ENCODE data around the gene NDST1. TPM values are rescaled to one million over a fixed set of nuclear protein-coding genes. Genes with fewer than 3 reads are reported as not detected.
A peak's percentile ranks its signal among the peaks of the same experiment; 100 is the strongest.
"Not testable (repeated sequence)": the region's sequence is repeated elsewhere in the genome, so short reads cannot be mapped to it uniquely, and the experiment has no call there.

NDST1 gene
- polyA plus RNA-seq, 1 donor from 2014 or later = 3.1 TPM

DNA sequence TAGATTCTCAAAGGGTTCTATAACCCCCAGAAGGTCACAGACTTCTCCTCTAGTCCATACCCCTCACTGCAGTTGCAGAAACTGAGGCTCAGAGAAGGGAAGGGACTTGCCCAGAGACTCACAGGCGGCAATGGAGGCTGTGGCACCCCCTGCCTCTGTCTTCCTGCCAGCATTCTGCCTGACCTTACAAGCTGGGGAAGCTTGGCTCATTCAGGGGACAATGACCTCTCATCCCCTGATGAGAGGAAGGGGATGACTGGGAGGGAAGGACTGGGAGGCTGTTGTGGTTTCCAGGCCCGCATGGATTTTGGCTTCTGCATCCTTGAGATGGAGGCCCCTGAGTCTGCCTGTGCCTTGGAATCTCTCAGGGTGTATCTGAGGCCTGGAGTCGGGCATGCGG lies 897 bp downstream of the NDST1 start:
- no peaks in the 10 kb centered on the region for H3K9me3 Mint-ChIP-seq
- peaks cover 0 to 6% (median 2%) of the 10 kb centered on the region in 3 donors for H3K4me1 Mint-ChIP-seq
- no peak overlapping the region for H3K27ac Mint-ChIP-seq
- peaks cover 3% of the 10 kb centered on the region for H3K36me3 Mint-ChIP-seq
- H3K4me3 Mint-ChIP-seq = peak overlapping the region in 1 of 4 donors; percentile 28
- H3K27me3 Mint-ChIP-seq = no peaks in the 10 kb centered on the region

DNA sequence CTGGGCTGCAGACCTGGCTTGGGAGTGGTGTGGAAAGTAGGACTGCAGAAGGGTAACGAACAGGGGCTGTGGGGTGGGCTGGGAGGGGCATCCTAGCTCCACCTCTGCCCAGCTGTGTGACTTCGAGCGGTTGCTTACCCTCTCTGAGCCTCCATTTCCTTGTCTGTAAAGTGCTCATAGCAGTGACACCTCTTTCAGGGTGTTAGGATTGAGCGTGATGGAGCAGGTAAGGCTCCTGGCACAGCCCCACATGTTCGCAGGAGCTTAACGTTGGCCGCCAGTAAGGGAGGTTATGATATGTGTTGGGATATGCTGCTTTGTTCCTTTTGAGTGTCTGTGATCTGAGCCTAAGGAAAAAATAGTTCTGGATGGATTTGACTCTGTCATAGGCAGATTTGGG lies 2.1 kb downstream of the NDST1 start:
- Mint-ChIP-seq H3K27ac (no peak overlapping the region), H3K4me3 (no peak overlapping the region), H3K27me3 (no peaks in the 10 kb centered on the region), H3K9me3 (no peaks in the 10 kb centered on the region), H3K4me1 (peaks cover 0 to 6% (median 2%) of the 10 kb centered on the region in 3 donors), H3K36me3 (peaks cover 3% of the 10 kb centered on the region)

DNA sequence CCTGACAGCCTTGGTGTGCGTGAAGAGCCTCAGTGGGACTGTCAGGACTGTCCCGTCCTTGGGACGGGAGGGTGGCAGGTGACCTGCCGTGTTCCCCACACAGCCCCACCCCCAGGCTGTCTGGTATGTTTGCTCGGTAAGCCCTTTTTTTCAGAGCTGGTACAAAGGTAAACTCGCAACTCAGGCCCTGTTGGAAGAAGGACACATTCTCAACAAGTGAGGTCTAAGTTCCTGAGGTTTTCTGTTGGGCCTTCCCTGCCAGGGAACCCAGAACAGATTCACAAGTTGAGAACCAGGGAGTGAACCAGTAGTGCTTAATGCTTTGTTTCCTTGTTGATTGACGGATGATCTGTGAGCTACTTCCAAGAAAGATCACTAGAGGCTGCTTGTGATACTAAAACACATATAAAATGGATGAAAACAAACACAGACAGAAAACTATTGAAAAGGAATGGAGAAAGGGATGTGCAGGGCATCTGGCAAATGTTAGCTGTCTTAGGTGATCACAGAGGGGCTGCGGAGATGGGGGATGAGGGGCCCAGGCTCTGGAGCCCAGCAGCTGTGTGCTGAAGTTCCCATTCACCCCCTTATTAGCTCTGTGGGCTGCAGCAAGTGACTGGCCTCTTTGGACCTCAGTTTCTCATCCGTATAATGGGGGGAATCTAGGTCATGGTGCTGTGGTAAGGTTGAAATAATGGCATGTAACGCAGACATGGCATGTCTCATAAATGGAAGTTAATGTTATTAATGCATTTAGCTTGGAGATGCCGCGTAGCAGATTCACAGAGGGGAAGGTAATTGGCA lies 2.7 kb downstream of the NDST1 start:
- H3K4me1 Mint-ChIP-seq = peaks cover 0 to 6% (median 2%) of the 10 kb centered on the region in 3 donors
- H3K9me3 Mint-ChIP-seq = no peaks in the 10 kb centered on the region
- H3K27me3 Mint-ChIP-seq = no peaks in the 10 kb centered on the region
- H3K27ac Mint-ChIP-seq = no peak overlapping the region
- H3K36me3 Mint-ChIP-seq = peaks cover 3% of the 10 kb centered on the region
- no peak overlapping the region for H3K4me3 Mint-ChIP-seq

DNA sequence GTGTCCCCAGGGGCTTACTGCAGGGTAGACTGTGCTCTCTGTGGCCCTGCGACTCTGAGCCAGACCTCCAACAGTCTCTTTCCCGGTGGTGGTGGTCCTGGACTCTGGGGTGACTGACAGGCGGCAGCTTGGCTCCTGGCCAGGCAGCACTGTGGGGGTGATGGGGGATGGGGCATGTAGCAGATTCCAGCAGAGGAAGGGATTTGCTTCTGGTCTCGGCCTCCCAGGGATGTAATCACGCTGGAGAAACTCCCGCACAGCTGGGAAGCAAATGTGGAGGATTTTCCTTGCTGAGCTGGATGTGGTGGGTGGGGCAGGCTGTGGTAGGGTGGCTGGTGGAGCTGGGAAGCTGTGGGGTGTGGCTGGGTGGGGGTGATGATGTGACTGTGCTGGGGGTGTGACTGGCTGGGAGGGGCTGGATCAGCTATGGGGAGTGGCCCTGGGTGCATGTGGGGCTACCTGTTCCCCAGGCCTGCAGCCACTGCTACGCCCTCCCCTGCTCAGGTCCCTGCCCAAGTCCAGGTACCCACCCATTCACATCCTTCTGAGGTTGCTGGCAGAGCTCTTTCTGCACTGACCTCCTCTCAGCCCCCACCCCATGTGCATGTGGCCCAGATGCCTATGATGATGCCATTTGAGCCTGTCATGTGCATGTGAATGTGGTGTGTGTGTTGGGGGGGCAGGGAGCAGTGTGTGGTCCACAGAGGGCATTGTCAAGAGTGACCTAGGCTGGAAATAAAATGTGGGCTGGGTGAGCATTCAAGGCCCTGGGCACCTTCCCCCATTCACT lies 3.8 kb downstream of the NDST1 start:
- Mint-ChIP-seq H3K9me3 (no peaks in the 10 kb centered on the region), H3K4me3 (no peak overlapping the region), H3K27ac (no peak overlapping the region), H3K4me1 (peaks cover 0 to 6% (median 4%) of the 10 kb centered on the region in 3 donors), H3K36me3 (peaks cover 3% of the 10 kb centered on the region), H3K27me3 (no peaks in the 10 kb centered on the region)

DNA sequence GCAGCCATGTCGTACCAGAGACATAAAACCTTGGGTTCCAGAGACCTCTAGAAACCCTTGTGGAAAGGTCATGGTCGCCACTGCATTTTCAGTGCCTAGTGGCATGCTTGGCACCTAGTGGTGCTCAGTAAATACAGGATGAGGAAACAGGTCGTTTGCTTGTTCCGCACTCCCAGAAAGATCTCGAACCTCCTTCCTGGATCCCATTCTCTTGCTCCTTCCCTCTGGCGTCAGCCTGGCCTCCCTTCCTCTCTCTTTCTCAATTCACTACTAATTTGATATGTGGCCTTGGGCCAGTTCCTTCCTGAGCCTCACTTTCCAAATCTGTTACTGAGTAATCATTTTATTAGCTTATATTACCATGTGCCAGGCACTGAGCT lies 4.4 kb downstream of the NDST1 start:
- Mint-ChIP-seq H3K4me3 (no peak overlapping the region), H3K27me3 (no peaks in the 10 kb centered on the region), H3K9me3 (no peaks in the 10 kb centered on the region), H3K36me3 (peaks cover 3% of the 10 kb centered on the region), H3K27ac (no peak overlapping the region), H3K4me1 (peaks cover 0 to 6% (median 4%) of the 10 kb centered on the region in 3 donors)

DNA sequence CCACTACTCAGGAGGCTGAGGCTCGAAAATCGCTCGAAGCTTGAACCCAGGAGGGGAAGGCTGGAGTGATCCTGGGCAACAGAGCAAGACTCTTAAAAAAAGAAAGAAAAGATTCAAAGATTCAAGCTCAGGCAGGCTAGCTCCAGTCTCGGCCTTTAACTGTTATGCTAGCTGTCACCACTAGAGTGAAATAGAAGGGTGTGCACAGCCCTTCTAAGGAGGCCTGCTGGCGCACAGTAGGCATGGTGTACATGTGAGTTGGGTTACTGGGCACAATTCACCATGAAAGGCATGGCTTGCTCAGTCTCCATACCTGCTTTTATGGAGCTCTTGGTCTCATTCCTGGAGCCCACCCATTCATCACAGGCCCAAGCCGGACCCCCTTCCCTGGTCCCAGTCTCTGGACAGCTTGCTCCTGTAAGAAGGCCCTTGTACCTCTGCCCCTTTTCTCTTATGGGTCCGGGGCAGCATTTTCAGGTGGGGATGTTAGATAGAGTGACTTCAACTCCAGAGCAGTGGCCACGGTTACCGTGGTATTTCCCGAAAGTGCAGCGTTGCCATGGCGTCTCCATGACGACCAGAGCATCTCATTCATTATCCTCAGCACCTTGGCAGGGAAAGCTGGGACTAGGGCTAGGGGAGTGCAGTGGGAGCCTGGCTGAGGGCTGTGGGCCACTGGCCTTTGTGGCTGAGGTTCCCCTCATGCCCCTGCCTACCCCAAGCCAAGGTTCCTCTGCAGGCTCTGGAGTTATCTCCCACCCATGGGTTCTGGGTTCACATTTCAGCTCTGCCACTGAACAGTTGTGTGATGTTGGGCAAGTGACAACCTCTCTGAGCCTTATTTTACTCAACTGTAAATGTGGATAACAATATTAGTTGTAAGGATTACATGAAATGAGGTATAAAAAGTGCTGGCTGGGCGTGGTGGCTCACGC lies 5.7 kb downstream of the NDST1 start:
- Mint-ChIP-seq H3K4me3 (no peak overlapping the region), H3K27me3 (no peaks in the 10 kb centered on the region), H3K36me3 (peaks cover 4% of the 10 kb centered on the region), H3K4me1 (peaks cover 0 to 11% (median 4%) of the 10 kb centered on the region in 3 donors), H3K27ac (no peak overlapping the region), H3K9me3 (no peaks in the 10 kb centered on the region)

DNA sequence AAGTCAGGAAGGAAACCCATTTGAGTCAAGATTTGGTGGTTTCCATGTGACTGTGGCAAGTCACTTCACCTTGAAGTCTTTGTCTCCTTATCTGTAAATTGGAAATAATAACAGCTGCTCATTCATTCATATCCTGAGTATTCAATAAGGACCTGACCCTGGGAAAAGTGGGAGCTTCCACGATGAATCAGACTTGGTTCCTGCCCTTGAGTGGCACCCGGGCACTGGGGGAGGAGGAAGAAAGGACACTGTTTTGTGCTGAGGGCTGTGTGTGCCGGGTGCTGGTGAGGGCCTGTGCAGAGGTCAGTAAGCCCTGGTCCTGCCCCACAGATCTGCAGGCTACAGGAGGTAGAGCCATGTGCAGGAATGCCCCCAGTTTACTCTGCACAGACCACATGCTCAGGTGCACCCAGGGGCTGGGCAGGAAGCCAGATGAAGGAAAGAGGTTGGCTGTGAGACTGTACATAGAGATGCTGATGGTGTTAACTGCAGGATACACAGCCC lies 6.8 kb downstream of the NDST1 start:
- no peak overlapping the region for H3K4me3 Mint-ChIP-seq
- no peak overlapping the region for H3K27ac Mint-ChIP-seq

DNA sequence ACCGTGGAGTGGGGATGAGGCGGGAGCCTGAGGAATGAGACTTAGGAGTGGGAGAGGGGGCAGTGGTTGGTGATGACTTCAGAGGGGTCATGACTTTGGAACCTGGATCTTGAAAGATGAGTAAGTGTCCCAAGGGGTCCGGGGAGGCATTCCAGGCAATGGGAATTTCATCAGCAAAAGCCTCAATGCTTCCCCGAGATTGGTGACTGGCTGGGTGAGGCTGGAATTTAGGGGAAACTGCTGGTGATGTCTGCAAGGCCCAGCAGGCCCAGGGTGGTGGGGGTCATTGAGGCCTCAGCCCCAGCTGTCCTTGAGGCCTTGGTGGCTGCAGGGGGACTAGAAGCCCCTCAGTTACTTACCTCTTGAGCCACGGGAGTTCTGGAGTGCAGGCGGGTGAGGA lies 7.5 kb downstream of the NDST1 start:
- Mint-ChIP-seq H3K36me3 (peaks cover 4% of the 10 kb centered on the region), H3K27ac (no peak overlapping the region), H3K27me3 (no peaks in the 10 kb centered on the region), H3K4me1 (peaks cover 0 to 12% (median 4%) of the 10 kb centered on the region in 3 donors), H3K4me3 (no peak overlapping the region), H3K9me3 (no peaks in the 10 kb centered on the region)

More for the DNA sequence above, 6.8 kb downstream of the NDST1 start:
- Mint-ChIP-seq H3K36me3 (peaks cover 4% of the 10 kb centered on the region), H3K4me1 (peaks cover 0 to 12% (median 4%) of the 10 kb centered on the region in 3 donors), H3K27me3 (no peaks in the 10 kb centered on the region), H3K9me3 (no peaks in the 10 kb centered on the region)

DNA sequence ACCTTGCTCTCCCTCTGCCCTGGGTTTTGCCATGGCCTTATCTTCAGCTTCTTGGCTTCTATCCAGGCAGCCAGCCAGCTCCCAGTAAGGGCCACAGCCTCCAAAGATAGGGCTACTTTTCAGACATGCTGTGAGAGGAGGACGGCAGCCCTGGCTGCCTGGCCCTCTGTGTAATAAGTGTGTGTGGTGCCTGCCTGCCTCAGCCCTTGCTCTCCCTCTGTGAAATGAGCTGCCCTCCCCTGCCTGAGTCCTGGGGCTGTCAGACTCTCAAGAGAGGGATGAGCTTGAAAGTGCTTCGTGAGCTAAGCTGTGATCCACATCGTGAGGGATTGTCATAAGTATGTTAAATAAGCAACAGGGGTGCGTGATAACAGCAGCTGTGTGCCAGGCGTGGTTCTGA lies 8.1 kb downstream of the NDST1 start:
- no peak overlapping the region for H3K27ac Mint-ChIP-seq
- H3K4me3 Mint-ChIP-seq = no peak overlapping the region
- no peaks in the 10 kb centered on the region for H3K27me3 Mint-ChIP-seq
- H3K36me3 Mint-ChIP-seq = peaks cover 4% of the 10 kb centered on the region
- peaks cover 0 to 11% (median 4%) of the 10 kb centered on the region in 3 donors for H3K4me1 Mint-ChIP-seq
- no peaks in the 10 kb centered on the region for H3K9me3 Mint-ChIP-seq

DNA sequence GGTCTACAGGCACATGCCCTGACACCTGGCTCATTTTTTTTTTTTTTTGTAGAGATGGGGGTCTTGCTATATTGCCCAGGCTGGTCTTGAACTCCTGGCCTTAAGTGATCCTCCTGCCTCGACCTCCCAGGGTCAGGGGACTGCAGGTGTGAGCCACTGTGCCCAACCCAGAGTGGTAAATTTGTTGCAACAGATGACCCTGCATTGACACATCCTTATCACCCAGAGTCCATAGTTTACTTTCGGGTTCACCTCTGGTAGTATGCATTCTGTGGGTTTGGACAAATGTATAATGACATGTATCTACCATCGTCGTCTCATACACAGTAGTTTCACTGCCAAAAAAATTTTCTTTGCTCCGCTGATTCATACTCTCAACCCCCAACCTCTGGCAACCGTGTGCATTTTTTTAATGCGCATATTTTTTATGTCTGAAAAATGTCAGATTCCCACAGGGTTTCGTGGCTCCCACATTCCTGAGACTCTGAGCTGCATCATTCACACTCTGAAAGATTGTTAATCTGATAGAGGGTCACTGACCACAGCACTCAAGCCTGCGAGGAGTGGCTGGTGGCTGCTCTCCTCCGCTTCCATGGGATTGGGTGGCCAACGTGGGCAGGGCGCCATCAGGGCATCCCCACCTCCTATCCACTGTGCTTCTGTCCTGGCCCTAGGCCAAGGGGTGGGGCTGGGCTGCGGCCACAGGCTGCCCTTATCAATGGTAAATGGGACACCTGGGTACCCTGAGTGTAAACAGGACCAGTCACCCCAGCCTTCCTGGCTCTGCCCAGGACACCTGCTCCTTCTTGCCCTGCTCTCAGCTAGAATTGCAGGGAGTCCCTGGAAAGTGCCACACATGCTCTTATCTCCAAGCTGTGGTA lies 9.6 kb downstream of the NDST1 start:
- Mint-ChIP-seq H3K4me3 (no peak overlapping the region), H3K36me3 (peaks cover 5% of the 10 kb centered on the region), H3K9me3 (no peaks in the 10 kb centered on the region), H3K4me1 (peaks cover 0 to 6% (median 3%) of the 10 kb centered on the region in 3 donors), H3K27ac (peak overlapping the region in 1 of 3 donors; percentile 83), H3K27me3 (no peaks in the 10 kb centered on the region)

DNA sequence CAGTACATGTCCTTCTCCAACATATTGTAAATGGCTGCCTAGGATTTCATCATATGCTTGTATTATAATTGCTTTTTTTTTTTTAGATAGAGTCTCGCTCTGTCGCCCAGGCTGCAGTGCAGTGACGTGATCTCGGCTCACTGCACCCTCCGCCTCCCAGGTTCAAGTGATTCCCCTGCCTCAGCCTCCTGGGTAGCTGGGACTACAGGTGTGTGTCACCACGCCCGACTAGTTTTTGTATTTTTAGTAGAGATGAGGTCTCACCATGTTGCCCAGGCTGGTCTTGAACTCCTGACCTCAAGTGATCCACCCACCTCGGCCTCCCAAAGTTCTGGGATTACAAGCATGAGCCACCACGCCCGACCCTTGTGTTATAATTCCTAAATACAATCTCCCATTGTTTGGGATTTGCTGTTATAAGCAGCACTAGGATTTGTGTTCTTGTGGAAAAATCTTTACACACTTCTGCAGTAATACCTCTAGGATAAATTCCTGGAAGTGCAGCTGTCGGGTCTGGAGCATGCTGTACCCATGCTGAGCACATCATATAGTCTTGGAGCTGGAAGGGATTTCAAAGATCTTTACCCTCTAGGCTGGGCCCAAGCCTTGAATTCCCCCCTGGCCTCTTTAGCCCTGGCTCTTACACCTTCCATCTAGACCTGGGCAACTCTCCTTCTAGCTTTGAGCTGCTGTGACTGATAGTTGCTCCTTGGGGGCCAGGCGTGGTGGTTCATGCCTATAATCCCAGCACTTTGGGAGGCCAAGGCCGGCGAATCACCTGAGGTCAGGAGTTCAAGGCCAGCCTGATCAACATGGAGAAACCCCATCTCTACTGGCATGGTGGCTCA lies 11.0 kb downstream of the NDST1 start:
- not testable (repeated sequence) for H3K27me3 Mint-ChIP-seq, H3K4me1 Mint-ChIP-seq, H3K4me3 Mint-ChIP-seq, H3K36me3 Mint-ChIP-seq, H3K27ac Mint-ChIP-seq, H3K9me3 Mint-ChIP-seq

DNA sequence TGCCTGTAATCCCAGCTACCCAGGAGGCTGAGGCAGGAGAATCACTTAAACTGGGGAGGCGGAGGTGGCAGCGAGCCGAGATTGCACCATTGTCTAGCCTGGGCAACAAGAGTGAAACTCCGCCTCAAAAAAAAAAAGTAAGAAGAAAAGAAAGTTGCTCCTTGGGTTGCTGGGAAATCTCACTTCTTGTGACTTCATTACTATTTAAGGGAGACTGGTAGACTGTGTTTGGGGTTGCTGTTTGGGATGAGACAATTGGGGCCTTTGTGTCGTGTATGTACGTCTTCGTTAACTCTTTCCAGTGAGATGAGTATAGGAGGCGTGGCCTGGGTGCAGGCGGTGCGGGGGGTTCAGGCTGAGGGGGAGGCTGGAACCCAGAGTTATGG lies 11.6 kb downstream of the NDST1 start:
- peaks cover 0 to 6% (median 2%) of the 10 kb centered on the region in 3 donors for H3K4me1 Mint-ChIP-seq
- no peaks in the 10 kb centered on the region for H3K9me3 Mint-ChIP-seq
- no peaks in the 10 kb centered on the region for H3K27me3 Mint-ChIP-seq
- H3K4me3 Mint-ChIP-seq = no peak overlapping the region
- no peak overlapping the region for H3K27ac Mint-ChIP-seq
- H3K36me3 Mint-ChIP-seq = peaks cover 6% of the 10 kb centered on the region

DNA sequence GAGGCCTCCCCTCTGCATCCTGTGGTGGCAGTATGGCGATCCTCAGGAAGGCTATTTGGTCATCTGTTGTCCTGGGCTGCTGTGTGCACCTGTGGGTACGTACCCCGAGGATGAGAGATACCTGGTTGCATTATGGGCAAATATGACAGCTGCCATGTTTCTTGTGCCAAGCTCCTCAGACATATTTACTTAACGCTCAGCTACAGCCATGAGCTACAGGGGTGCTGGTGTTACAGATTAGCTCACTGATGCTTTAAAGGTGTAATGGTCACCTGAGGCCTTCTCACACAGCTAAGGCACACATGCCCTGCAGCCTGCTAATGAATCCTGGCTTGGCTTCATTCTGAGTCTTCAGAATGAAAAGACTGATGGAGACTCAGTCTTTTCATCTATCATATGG lies 12.0 kb downstream of the NDST1 start:
- H3K4me1 Mint-ChIP-seq = peaks cover 0 to 6% (median 2%) of the 10 kb centered on the region in 3 donors
- H3K27ac Mint-ChIP-seq = no peak overlapping the region
- no peaks in the 10 kb centered on the region for H3K9me3 Mint-ChIP-seq
- H3K4me3 Mint-ChIP-seq = no peak overlapping the region
- H3K27me3 Mint-ChIP-seq = no peaks in the 10 kb centered on the region
- peaks cover 6% of the 10 kb centered on the region for H3K36me3 Mint-ChIP-seq

Measured in IgD-negative memory B cell (primary cell).